SIG-M5 treated with dmso at 0.1 percent for 504 hours (cell line): ENCODE data around the gene NEK6.

ENCODE experiments used
- DNase-seq: peaks from one replicate; lab custom pipeline; 2025; ENCODE audit not compliant: unreplicated experiment; lab: John Stamatoyannopoulos, UW

NEK6 gene

DNA sequence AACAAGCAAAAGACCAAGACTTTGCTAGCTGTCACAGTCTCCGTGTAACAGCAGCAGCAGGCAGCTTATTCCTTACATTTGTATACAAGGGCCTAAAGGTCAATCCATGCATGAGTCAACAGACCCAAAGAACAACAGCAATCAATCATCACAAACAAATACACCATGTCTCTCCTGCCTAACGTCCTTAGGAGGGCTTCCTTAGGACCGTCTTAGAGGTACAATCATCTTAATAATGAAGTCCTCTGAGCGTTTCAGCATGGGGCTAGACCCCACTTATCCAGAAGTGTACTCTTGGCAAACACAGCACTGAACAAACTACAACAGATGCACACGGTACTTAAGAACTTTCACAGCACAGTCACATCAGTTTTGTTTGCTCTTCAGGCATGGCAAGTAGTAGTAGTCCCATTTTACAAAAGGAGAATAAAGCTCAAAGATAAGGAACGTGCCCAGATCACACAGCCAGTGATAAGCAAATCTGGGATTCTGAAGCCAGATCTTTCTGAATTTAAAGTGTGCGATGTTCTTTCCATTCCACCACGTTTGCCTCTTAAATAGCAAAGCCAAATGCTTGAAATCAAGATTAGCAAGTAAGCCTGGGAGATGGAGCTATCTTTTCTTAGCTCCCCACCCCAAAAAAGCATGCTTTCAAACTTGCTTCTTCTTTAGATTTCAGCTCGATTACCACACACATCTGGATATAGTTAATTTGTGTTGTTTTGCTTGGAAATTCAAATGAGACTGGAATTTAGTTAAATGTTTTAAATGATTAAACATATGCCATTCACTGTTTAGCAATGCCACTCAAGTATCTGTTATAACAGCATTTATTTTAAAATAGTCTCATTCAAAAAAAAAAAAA, 133.3 kb downstream of the NEK6 start:
- peak; percentile 33 for DNase-seq

DNA sequence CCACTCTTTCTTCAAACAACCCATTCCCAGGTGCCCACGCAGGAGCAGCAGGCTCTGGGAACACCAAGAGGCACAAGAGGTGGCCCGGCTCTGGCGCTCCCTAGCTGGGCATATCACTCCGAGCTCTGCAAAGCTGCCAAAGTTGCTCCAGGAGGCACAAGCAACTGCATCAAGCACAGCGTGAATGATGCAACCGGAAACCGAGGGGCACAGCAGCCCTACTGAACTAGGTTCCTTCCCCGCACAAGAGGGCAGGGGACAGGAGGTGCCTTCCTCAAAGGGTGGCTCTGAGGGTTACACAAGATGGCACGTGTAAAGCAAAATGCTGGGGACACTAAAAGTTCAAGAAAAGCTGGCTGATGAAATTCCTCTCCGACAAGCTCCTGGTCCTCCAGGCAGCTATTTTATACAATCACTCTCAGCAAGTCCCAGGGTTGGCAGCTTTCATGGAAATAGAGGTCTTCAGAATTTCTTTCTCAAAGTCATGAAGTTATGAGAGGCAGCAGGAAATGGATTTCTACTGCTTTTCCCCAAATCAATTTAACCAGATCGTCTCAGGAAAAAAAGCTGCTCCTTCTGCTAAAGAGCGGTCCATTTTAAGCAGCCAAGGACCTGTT, 134.6 kb downstream of the NEK6 start:
- DNase-seq: peak; percentile 97

DNA sequence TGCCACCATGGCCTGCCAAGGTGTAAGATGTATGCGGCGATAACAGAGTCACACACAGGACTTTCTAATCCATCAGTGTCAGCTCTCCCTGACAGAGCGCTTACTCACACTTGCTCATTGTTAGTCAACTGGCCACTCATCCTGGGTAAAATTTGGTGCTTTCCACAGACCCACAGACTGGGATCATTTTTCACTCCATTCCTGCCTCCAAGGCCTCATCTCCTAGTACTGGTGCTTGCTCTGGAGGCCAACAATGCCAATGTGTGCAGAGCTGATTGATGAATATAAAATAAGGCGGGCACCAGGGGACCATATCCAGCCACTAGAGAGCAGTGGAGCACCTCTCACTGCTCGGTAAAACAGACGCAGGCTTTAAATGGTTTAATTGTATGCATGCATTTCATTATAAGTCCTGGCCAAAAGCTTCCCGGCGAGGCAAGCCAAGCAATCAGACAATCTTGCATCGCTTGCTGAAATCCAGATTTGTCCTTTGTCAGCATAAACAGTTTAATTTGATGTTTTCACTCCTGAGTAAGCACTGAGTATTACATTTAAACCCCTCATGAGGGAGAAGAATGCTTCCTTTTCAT, 135.2 kb downstream of the NEK6 start:
- DNase-seq: peak; percentile 59

DNA sequence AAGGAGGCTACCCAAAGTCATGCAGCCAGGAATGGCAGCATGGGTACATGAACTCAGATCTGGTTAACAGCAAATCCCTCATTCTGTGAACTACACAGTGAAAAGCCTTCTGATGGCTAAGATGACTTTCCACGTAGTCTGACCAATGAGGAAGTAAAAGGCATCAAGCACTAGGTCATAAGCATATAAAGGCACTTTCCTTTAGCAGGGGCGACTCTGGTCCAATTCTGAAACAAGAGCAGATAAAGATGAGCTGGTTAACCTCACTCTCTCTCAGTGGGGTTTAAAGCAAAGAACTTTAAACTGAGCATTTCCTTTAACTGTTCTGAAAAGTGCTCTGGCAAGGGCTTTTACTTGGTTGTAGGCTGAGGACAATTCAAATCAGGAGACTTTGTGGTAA, 136.4 kb downstream of the NEK6 start:
- DNase-seq: peak; percentile 55

DNA sequence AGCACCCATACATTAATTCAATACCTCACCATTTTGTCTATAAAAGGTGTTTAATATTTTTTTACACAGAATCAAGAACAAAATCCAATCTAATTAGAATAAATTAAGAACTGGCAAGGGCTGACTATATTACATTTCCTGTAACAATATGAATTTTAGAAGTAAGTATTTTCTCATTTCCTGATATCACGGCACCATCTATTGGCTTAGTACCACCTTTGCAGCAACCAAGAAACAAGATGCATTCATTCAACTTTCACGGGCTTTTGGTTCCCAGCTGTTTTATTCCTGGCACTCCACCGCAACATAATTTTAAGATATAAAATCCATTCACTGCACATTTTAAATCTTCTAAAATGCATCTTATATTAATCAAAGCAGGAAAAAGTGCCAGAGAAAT, 136.8 kb downstream of the NEK6 start:
- DNase-seq: no peak

DNA sequence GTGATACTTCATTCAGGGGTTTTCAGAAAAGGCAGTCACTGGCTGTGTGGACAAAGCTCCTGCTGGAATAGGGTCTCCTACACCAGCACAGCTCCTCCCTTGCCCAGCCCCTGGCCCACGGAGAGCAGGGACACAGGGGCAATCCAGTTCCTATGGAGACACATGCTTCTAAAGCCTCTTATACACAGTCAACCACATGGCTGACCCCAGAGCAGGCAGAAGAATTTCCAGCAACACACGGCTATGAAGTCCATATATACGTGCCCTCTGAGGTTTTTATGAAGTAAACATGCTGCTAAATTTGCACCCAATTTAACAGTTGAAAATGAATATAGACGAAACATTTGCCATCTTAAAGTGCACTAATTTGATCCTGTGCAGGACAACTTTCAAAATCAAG, 138.1 kb downstream of the NEK6 start:
- DNase-seq: no peak

DNA sequence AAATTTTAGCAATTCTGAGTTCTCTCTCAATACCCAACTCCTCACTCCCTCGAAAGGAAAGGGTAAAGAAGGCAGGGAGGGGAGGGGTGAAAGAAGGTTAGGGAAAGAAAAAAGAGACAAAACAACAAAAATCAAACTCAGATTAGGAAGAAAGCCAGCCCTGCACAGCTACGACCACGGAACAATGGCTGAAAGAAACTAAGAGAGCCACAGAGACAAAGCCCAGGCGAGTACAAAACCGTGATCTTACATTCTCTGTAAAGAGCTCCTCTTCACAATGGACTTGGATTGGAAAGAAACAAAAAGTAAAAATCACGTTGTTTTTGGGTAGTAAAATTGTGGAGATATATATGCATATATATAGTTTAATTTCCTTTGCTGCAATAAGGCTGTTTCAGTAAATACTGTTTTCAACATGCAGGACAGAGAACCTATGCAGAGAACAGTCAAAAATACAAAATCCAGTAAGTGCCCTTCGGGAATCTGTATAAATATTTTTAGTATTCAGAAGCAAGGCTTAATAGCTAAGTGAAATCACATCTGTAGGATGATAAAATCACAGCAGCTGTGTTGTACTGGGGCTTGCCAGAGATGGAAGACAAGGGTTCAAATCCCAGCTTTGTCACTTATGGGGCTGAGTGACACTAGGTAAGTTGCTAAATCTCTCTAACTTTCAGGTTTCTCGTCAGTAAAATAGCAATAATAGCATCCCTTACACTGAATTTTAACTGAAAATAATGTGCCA, 140.6 kb downstream of the NEK6 start:
- no peak for DNase-seq

DNA sequence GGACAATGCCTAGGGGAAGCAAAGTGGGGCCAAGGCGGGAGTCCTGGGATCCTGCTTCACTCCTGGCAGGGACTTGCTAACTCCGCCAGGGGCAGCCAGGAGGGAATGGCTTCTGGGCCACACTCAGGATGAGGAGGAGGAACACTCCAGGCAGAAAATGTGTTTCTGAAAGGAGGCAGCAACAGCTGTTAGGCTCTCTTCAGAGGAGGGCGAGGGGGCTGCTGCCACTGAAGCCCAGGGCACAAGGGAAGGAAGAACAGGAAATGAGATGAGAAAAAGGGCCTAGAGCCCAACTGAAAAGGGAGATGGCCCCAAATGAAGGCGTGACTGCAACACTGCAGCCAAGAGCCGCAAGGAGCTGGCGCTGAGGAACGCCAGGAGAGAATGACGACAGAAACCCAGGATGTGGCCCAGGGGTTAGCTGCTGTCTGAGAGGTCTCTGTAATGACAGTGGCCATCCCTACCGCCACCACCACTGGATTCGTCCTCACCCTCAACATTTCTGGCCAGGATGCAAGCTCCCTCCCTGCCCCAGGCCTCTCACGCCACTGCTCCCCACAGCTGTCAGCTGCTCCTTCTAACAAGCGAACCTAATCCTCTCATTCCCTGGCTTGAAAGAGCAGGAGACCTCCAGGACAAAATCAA, 141.7 kb downstream of the NEK6 start:
- no peak for DNase-seq

DNA sequence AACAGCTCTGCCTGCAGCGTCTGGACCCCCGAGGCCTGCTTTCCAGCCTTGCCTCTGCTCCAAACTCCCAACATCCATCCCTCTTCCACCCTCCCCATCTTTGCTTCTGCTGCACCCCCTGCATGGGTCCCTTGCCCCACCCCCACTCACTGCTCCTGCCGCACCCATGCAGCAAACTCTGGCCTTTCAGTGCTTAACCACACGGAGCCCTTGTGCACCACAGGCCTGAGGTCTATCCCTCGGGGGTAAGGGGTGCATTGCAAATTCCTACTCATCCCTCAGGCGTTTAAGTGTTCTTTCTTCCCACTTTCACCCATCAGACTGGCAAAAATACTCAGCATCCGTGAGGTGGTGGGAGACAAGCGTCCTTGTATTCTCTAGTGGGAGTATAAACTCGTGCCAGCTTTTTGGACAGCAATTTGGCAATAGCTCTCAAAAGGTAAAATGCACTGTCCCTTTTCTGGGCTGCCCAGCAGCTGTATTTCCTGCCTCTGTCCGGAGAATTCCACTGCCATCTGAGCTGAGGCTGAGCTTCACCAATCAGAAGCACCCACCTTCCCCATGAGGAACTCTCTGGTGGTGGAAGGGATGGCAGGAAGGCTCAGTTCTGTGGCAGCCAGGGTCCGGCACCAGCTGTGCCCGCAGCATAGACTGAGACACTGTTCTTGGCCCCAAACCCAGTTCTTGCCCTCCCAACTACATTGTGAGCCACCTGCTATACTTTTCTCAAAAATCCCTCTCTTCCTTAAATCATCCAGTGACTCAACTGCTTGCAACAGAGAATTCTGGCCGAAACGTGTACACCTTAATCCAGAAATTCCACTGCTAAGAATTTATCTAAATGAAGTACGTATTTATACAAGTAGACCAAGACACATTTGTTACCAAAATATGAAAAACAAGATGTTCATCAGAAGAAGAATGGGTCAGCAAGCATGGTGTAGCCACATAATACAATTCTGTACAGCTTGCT, 142.5 kb downstream of the NEK6 start:
- DNase-seq: no peak
